ENCODE measurements around the gene GPR150. TPM values are rescaled to one million over a fixed set of nuclear protein-coding genes. Genes with fewer than 3 reads are reported as not detected.

The GPR150 gene
- polyA plus RNA-seq, 1 donor (not counting 4 experiments of a cell fraction or from before 2014, with no cell fraction given), result 0.07 TPM

- Histone ChIP-seq H3K4me1 (ENCODE audit: control insufficient read depth, extremely low read depth, insufficient read depth, low read length) (no peaks in the 10 kb centered on the region), H3K9me1 (ENCODE audit: control insufficient read depth, extremely low read depth, insufficient read depth, low read length) (no peaks in the 10 kb centered on the region), H3K36me3 (ENCODE audit: control insufficient read depth in 2 of 2, extremely low read depth in 1 of 2, insufficient read depth in 2 of 2, low read length in 2 of 2) (no peaks in the 10 kb centered on the region), H3K27ac (ENCODE audit: control insufficient read depth, insufficient read depth, low read length) (no peak overlapping the region), H3K79me2 (ENCODE audit: control insufficient read depth, insufficient read depth, low read length) (no peaks in the 10 kb centered on the region), H3K4me3 (ENCODE audit: control insufficient read depth in 2 of 3, extremely low read depth in 1 of 3, insufficient read depth in 2 of 3, low read depth in 1 of 3, low read length in 3 of 3) (no peak overlapping the region), H2AFZ (ENCODE audit: control insufficient read depth, low read length) (no peak overlapping the region), H3K27me3 (ENCODE audit: control insufficient read depth, extremely low read depth, insufficient read depth, low read length) (no peaks in the 10 kb centered on the region), H4K20me1 (ENCODE audit: control insufficient read depth, extremely low read depth, insufficient read depth, low read length) (no peaks in the 10 kb centered on the region), H3K9ac (ENCODE audit: control insufficient read depth, extremely low read depth, insufficient read depth, low read length) (no peak overlapping the region), H3K9me3 (ENCODE audit: control insufficient read depth, low read depth, low read length) (no peaks in the 10 kb centered on the region), H3K4me2 (ENCODE audit: control insufficient read depth, extremely low read depth, insufficient read depth, low read depth, low read length) (no peak overlapping the region)
- dilution Hi-C loops (cut with MboI; ENCODE audit: extremely low pct_ligation_motif_present, low sequenced_read_pairs), result no loop called here
- FAIRE-seq, result no peak
- TF ChIP-seq CTCF (optimal IDR thresholded peaks at IDR 0.05 in 1 of 3, IDR thresholded peaks at IDR 0.05 in 1 of 3, conservative IDR thresholded peaks at IDR 0.05 in 1 of 3; ENCODE audit: extremely low read depth in 1 of 3, insufficient read depth in 2 of 3, low read length in 3 of 3), result no peak
- no peak for TF ChIP-seq EZH2 (IDR thresholded peaks at IDR 0.05; ENCODE audit: low read length)
- no peak for DNase-seq (ENCODE audit: low read depth, low spot score)
Observed at GRCh38 chr5:95655575-95655974, 35.7 kb downstream of the GPR150 start.

DNA sequence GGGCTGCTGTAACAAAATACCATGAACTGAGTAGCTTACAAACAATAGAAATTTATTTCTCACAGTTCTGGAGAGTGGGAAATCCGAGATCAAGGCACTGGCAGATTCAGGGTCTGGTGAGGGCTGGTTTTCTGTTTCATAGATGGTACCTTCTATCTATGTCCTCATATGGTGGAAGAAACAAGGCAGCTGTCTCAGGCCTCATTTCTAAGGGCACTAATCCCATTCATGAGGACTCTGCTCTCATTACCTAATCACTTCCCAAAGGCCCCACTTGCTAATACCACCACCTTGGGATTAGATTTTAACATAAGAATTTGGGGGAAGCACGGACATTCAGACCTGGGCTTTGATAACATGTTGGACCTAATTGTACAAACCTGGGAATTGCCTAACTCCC lies 40.2 kb downstream of the GPR150 start:
- Histone ChIP-seq H3K27ac (ENCODE audit: control insufficient read depth, insufficient read depth, low read length) (no peak overlapping the region), H3K79me2 (ENCODE audit: control insufficient read depth, insufficient read depth, low read length) (no peaks in the 10 kb centered on the region), H3K9me3 (ENCODE audit: control insufficient read depth, low read depth, low read length) (no peaks in the 10 kb centered on the region), H3K36me3 (ENCODE audit: control insufficient read depth in 2 of 2, extremely low read depth in 1 of 2, insufficient read depth in 2 of 2, low read length in 2 of 2) (no peaks in the 10 kb centered on the region), H3K9ac (ENCODE audit: control insufficient read depth, extremely low read depth, insufficient read depth, low read length) (no peak overlapping the region), H4K20me1 (ENCODE audit: control insufficient read depth, extremely low read depth, insufficient read depth, low read length) (no peaks in the 10 kb centered on the region), H3K4me2 (ENCODE audit: control insufficient read depth, extremely low read depth, insufficient read depth, low read depth, low read length) (no peak overlapping the region), H2AFZ (ENCODE audit: control insufficient read depth, low read length) (no peak overlapping the region), H3K4me3 (ENCODE audit: control insufficient read depth in 2 of 3, extremely low read depth in 1 of 3, insufficient read depth in 2 of 3, low read depth in 1 of 3, low read length in 3 of 3) (no peak overlapping the region), H3K4me1 (ENCODE audit: control insufficient read depth, extremely low read depth, insufficient read depth, low read length) (no peaks in the 10 kb centered on the region), H3K27me3 (ENCODE audit: control insufficient read depth, extremely low read depth, insufficient read depth, low read length) (no peaks in the 10 kb centered on the region), H3K9me1 (ENCODE audit: control insufficient read depth, extremely low read depth, insufficient read depth, low read length) (no peaks in the 10 kb centered on the region)
- TF ChIP-seq EZH2 (IDR thresholded peaks at IDR 0.05; ENCODE audit: low read length), result no peak
- TF ChIP-seq CTCF (optimal IDR thresholded peaks at IDR 0.05 in 1 of 3, IDR thresholded peaks at IDR 0.05 in 1 of 3, conservative IDR thresholded peaks at IDR 0.05 in 1 of 3; ENCODE audit: extremely low read depth in 1 of 3, insufficient read depth in 2 of 3, low read length in 3 of 3), result no peak
- DNase-seq (ENCODE audit: low read depth, low spot score) (no peak), FAIRE-seq (no peak)
- dilution Hi-C loops (cut with MboI; ENCODE audit: extremely low pct_ligation_motif_present, low sequenced_read_pairs), result no loop called here

Data from keratinocyte (primary cell).